ENCODE results near the gene PSMC3. TPM values are rescaled to one million over a fixed set of nuclear protein-coding genes. Genes with fewer than 3 reads are reported as not detected.

Gene PSMC3
- polyA plus RNA-seq, 4 donors, result 88.0 to 156 (median 103) TPM

DNA sequence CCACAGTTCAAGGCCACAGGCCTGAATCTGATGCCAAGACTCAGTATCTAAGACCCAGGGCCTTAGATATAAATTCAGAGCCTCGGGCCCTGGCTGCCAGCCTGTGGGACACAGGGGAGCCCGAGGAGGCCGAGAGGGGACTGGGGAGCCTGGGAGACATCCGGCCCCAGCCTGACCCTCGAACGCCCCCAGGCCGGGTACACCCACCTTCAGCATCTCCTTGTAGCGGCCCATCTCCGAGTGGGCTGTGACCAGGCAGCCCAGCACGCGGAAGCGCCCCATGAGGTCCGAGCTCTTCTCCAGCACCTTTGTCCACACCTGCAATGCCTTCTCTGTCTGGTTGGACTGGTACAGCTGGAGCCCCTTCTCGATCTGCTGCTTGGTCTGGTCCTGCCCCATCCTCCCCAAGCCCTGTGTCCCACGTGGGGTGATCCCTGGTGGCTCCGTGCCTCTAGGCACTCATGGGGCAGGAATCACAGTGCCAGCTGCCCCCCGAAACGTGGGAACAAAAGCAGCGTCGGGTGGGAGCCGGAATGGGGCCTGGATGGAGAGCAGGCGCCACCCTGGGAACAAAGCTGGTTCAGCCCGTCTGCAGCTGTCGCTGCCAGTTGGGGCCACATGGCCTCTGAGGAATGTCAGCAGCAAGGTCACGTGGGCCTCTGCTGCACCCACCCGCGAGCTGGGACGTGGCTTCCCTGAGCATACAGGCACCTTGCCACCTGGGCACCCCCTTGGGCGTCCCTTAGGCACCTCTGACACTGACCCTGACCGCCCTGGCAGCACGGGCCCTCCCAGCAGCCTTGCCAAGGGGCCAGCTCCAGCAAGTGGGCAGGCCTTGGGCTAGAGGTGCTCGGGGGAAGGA is 22.6 kb upstream of the PSMC3 start, which contains the start of gene RAPSN:
TSS of gene RAPSN (minus strand) at position 571 of the 862 bp plus-strand sequence. CDS start at position 399, 172 bp downstream.
- Histone ChIP-seq H3K9me3 (ENCODE audit: control insufficient read depth in 2 of 2, insufficient read depth in 1 of 2, low read depth in 1 of 2, low read length in 1 of 2) (no peaks in the 10 kb centered on the region), H3K27me3 (ENCODE audit: control insufficient read depth in 3 of 3, insufficient read depth in 3 of 3, low read length in 3 of 3) (no peaks in the 10 kb centered on the region), H3K4me3 (ENCODE audit: low read depth in 1 of 3, low read length in 3 of 3) (no peak within 1 kb of the TSS), H3K36me3 (ENCODE audit: control insufficient read depth in 3 of 3, insufficient read depth in 2 of 3, low read depth in 1 of 3, low read length in 3 of 3) (peaks cover 0 to 4% (median 0%) of the 10 kb centered on the region in 3 donors), H3K4me1 (ENCODE audit: control insufficient read depth in 3 of 3, insufficient read depth in 2 of 3, low read depth in 1 of 3, low read length in 2 of 3) (no peaks in the 10 kb centered on the region), H3K27ac (ENCODE audit: low read depth in 1 of 3, low read length in 2 of 3) (no peak within 1 kb of the TSS)
- WGBS, 3 donors, result 86 to 88% (median 87%) methylated on average over 32 of the region's 32 CpGs
- FAIRE-seq, result no peak
- DNase-seq, result no peak

DNA sequence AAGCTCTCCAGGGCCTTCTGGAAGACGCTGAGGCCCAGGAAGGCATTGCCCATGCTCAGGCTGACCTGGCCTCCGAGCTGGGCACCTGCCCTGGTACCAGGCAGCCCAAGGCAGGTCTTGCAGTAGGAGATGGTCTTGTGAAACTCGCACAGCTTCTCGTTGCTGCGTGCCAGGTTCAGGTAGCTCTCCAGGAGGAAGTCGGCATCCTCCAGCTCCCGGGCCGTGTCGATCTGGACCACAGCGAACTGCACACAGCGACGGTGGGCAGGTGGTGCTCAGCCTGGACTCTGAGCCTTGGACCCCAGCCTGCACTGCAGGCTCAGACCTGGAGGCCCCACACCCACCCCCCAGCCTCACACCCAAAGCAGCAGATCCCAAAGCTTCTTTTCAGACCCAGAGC is 21.7 kb upstream of the PSMC3 start:
- FAIRE-seq (no peak), DNase-seq (no peak)
- 89 to 92% (median 91%) methylated on average over 10 to 12 of the region's 12 CpGs for WGBS, 3 donors
- no peaks in the 10 kb centered on the region for H3K9me3 ChIP-seq (ENCODE audit: control insufficient read depth in 2 of 2, insufficient read depth in 1 of 2, low read depth in 1 of 2, low read length in 1 of 2)
- H3K27ac ChIP-seq (ENCODE audit: low read depth in 1 of 3, low read length in 2 of 3), result no peak overlapping the region
- H3K4me1 ChIP-seq (ENCODE audit: control insufficient read depth in 3 of 3, insufficient read depth in 2 of 3, low read depth in 1 of 3, low read length in 2 of 3), result no peaks in the 10 kb centered on the region
- H3K4me3 ChIP-seq (ENCODE audit: low read depth in 1 of 3, low read length in 3 of 3), result no peak overlapping the region
- peaks cover 0 to 4% (median 0%) of the 10 kb centered on the region in 3 donors for H3K36me3 ChIP-seq (ENCODE audit: control insufficient read depth in 3 of 3, insufficient read depth in 2 of 3, low read depth in 1 of 3, low read length in 3 of 3)
- H3K27me3 ChIP-seq (ENCODE audit: control insufficient read depth in 3 of 3, insufficient read depth in 3 of 3, low read length in 3 of 3), result no peaks in the 10 kb centered on the region

DNA sequence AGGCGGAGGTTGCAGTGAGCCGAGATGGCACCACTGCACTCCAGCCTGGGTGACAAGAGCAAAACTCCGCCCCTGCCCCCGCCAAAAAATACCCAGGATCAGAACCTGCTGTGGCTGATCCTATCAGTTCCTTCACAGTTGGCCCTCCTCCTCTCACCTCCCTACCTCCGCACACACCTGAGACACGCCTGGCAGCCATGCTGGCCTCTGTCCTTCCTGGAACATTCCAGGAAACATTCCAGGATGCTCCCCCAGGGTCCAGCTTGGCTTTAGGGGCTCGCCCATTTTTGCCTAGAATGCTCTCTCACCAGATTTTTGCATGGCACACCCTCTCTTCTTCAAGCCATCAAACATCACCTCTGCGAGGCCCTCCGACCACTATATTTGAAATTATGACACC is 20.6 kb upstream of the PSMC3 start:
- H3K4me1 ChIP-seq (ENCODE audit: control insufficient read depth in 3 of 3, insufficient read depth in 2 of 3, low read depth in 1 of 3, low read length in 2 of 3), result no peaks in the 10 kb centered on the region
- no peaks in the 10 kb centered on the region for H3K27me3 ChIP-seq (ENCODE audit: control insufficient read depth in 3 of 3, insufficient read depth in 3 of 3, low read length in 3 of 3)
- H3K27ac ChIP-seq (ENCODE audit: low read depth in 1 of 3, low read length in 2 of 3), result no peak overlapping the region
- H3K36me3 ChIP-seq (ENCODE audit: control insufficient read depth in 3 of 3, insufficient read depth in 2 of 3, low read depth in 1 of 3, low read length in 3 of 3), result peaks cover 0 to 4% (median 0%) of the 10 kb centered on the region in 3 donors
- H3K9me3 ChIP-seq (ENCODE audit: control insufficient read depth in 2 of 2, insufficient read depth in 1 of 2, low read depth in 1 of 2, low read length in 1 of 2), result no peaks in the 10 kb centered on the region
- WGBS, 3 donors, result 75 to 88% (median 83%) methylated on average over 6 to 9 of the region's 9 CpGs
- H3K4me3 ChIP-seq (ENCODE audit: low read depth in 1 of 3, low read length in 3 of 3), result no peak overlapping the region
- FAIRE-seq (no peak), DNase-seq (no peak)

DNA sequence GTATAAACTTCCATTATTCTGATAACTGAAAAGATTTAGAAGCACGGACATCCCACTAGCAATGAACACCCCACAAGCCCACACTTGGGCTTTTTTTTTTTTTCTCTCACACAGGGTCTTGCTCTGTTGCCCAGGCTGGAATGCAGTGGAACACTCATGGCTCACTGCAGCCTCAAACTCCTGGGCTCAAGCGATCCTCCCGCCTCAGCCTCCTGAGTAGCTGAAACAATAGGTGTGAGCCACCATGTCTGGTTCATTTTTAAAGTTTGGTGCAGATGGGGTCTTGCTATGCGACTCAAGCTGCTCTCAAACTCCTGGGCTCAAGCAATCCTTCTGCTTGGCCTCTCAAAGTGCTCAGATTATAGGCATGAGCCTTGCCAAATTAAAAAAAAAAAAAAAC is 19.6 kb upstream of the PSMC3 start:
- no peak for FAIRE-seq
- no peak for DNase-seq
- no peak overlapping the region for H3K27ac ChIP-seq (ENCODE audit: low read depth in 1 of 3, low read length in 2 of 3)
- no peak overlapping the region for H3K4me3 ChIP-seq (ENCODE audit: low read depth in 1 of 3, low read length in 3 of 3)
- no peaks in the 10 kb centered on the region for H3K27me3 ChIP-seq (ENCODE audit: control insufficient read depth in 3 of 3, insufficient read depth in 3 of 3, low read length in 3 of 3)
- peaks cover 0 to 4% (median 0%) of the 10 kb centered on the region in 3 donors for H3K36me3 ChIP-seq (ENCODE audit: control insufficient read depth in 3 of 3, insufficient read depth in 2 of 3, low read depth in 1 of 3, low read length in 3 of 3)
- 94 to 99% (median 99%) methylated on average over 4 of the region's 4 CpGs for WGBS, 3 donors
- no peaks in the 10 kb centered on the region for H3K4me1 ChIP-seq (ENCODE audit: control insufficient read depth in 3 of 3, insufficient read depth in 2 of 3, low read depth in 1 of 3, low read length in 2 of 3)
- H3K9me3 ChIP-seq (ENCODE audit: control insufficient read depth in 2 of 2, insufficient read depth in 1 of 2, low read depth in 1 of 2, low read length in 1 of 2), result no peaks in the 10 kb centered on the region

DNA sequence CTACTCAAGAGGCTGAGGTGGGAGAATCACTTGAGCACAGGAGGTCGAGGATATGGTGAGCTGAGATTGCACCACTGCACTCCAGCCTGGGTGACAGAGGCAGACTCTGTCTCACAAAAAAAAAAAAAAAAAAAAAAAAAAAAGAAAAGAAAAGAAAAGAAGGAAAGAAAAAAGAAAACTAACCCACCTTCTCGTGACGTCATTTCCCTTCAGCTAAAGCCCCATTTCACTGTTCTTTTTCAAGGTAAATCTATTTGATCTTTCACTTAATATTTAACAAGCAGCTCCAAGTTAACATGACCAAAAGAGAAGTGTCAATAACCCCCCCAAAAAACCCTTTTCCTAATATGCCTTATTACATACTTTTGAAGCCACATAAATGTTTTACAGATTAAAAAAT is 17.6 kb upstream of the PSMC3 start:
- 69 to 86% (median 76%) methylated on average over 3 of the region's 3 CpGs for WGBS, 3 donors
- peaks cover 0 to 4% (median 0%) of the 10 kb centered on the region in 3 donors for H3K36me3 ChIP-seq (ENCODE audit: control insufficient read depth in 3 of 3, insufficient read depth in 2 of 3, low read depth in 1 of 3, low read length in 3 of 3)
- H3K27ac ChIP-seq (ENCODE audit: low read depth in 1 of 3, low read length in 2 of 3), result no peak overlapping the region
- no peaks in the 10 kb centered on the region for H3K27me3 ChIP-seq (ENCODE audit: control insufficient read depth in 3 of 3, insufficient read depth in 3 of 3, low read length in 3 of 3)
- H3K4me3 ChIP-seq (ENCODE audit: low read depth in 1 of 3, low read length in 3 of 3), result no peak overlapping the region
- FAIRE-seq (no peak), DNase-seq (no peak)
- H3K9me3 ChIP-seq (ENCODE audit: control insufficient read depth in 2 of 2, insufficient read depth in 1 of 2, low read depth in 1 of 2, low read length in 1 of 2), result no peaks in the 10 kb centered on the region
- no peaks in the 10 kb centered on the region for H3K4me1 ChIP-seq (ENCODE audit: control insufficient read depth in 3 of 3, insufficient read depth in 2 of 3, low read depth in 1 of 3, low read length in 2 of 3)

GRCh38 chr11:47443028-47443700 is 16.9 kb upstream of the PSMC3 start:
- no peak for FAIRE-seq

DNA sequence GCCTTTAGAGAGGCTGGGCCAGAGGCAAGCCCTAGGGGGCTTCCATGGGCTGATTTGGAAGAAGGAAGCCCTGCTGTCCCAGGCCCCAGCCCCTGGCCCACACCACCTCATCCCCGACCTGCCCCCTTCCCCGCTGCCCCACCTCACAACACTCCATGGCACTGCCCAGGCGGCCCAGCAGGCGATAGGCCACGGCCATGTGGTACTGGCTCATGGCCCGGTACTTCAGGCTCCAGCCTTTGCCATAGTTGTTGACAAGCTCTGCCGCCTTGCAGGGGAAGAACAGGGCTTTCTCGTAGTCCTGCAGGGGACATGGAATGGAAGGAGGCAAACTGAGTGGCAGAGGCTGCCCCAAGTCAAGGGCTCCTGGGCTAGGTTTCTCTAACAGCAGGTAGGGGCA is 16.3 kb upstream of the PSMC3 start:
- WGBS, 3 donors, result 88 to 92% (median 92%) methylated on average over 8 of the region's 8 CpGs
- H3K27me3 ChIP-seq (ENCODE audit: control insufficient read depth in 3 of 3, insufficient read depth in 3 of 3, low read length in 3 of 3), result no peaks in the 10 kb centered on the region
- DNase-seq (no peak), FAIRE-seq (no peak)
- H3K4me3 ChIP-seq (ENCODE audit: low read depth in 1 of 3, low read length in 3 of 3), result no peak overlapping the region
- H3K4me1 ChIP-seq (ENCODE audit: control insufficient read depth in 3 of 3, insufficient read depth in 2 of 3, low read depth in 1 of 3, low read length in 2 of 3), result peaks cover 0 to 5% (median 0%) of the 10 kb centered on the region in 3 donors
- peaks cover 0 to 2% (median 0%) of the 10 kb centered on the region in 3 donors for H3K36me3 ChIP-seq (ENCODE audit: control insufficient read depth in 3 of 3, insufficient read depth in 2 of 3, low read depth in 1 of 3, low read length in 3 of 3)
- no peaks in the 10 kb centered on the region for H3K9me3 ChIP-seq (ENCODE audit: control insufficient read depth in 2 of 2, insufficient read depth in 1 of 2, low read depth in 1 of 2, low read length in 1 of 2)
- no peak overlapping the region for H3K27ac ChIP-seq (ENCODE audit: low read depth in 1 of 3, low read length in 2 of 3)

More at GRCh38 chr11:47443028-47443700, 16.9 kb upstream of the PSMC3 start:
- Histone ChIP-seq H3K27me3 (ENCODE audit: control insufficient read depth in 3 of 3, insufficient read depth in 3 of 3, low read length in 3 of 3) (no peaks in the 10 kb centered on the region), H3K4me1 (ENCODE audit: control insufficient read depth in 3 of 3, insufficient read depth in 2 of 3, low read depth in 1 of 3, low read length in 2 of 3) (no peaks in the 10 kb centered on the region), H3K4me3 (ENCODE audit: low read depth in 1 of 3, low read length in 3 of 3) (no peak overlapping the region), H3K27ac (ENCODE audit: low read depth in 1 of 3, low read length in 2 of 3) (no peak overlapping the region), H3K9me3 (ENCODE audit: control insufficient read depth in 2 of 2, insufficient read depth in 1 of 2, low read depth in 1 of 2, low read length in 1 of 2) (no peaks in the 10 kb centered on the region), H3K36me3 (ENCODE audit: control insufficient read depth in 3 of 3, insufficient read depth in 2 of 3, low read depth in 1 of 3, low read length in 3 of 3) (peaks cover 0 to 4% (median 0%) of the 10 kb centered on the region in 3 donors)
- WGBS, 3 donors, result 76 to 85% (median 78%) methylated on average over 12 of the region's 12 CpGs
- no peak for DNase-seq

DNA sequence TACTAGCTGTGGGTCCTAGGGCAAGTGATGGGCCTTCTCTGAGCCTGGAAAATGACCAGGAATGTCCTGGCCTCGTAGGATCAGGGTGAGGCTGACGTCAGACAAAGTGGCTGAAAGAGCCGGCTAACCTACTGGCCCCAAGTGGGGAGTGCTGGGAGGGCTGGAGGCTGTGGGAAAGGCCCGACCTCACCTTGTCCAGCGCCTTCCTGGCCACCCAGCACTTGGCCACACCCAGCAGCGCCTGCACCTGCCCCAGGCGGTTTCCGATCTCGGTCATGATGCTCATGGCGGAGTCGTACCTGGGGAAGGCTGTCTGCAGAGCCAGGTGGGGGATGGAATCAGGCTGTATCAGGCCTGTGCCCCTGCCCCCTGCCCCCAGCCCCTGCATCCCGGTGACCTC is 15.2 kb upstream of the PSMC3 start:
- Histone ChIP-seq H3K9me3 (ENCODE audit: control insufficient read depth in 2 of 2, insufficient read depth in 1 of 2, low read depth in 1 of 2, low read length in 1 of 2) (peaks cover 0 to 8% of the 10 kb centered on the region in 2 donors), H3K4me1 (ENCODE audit: control insufficient read depth in 3 of 3, insufficient read depth in 2 of 3, low read depth in 1 of 3, low read length in 2 of 3) (peaks cover 0 to 5% (median 0%) of the 10 kb centered on the region in 3 donors), H3K36me3 (ENCODE audit: control insufficient read depth in 3 of 3, insufficient read depth in 2 of 3, low read depth in 1 of 3, low read length in 3 of 3) (no peaks in the 10 kb centered on the region), H3K4me3 (ENCODE audit: low read depth in 1 of 3, low read length in 3 of 3) (no peak overlapping the region), H3K27me3 (ENCODE audit: control insufficient read depth in 3 of 3, insufficient read depth in 3 of 3, low read length in 3 of 3) (no peaks in the 10 kb centered on the region), H3K27ac (ENCODE audit: low read depth in 1 of 3, low read length in 2 of 3) (no peak overlapping the region)
- no peak for DNase-seq
- 80 to 89% (median 84%) methylated on average over 9 to 12 of the region's 12 CpGs for WGBS, 3 donors
- FAIRE-seq, result no peak

Data from small intestine (tissue), 7 donors.